GM23248 (cell line): Measurements from ENCODE around the gene RSPH3. TPM values are rescaled to one million over a fixed set of nuclear protein-coding genes. Genes with fewer than 3 reads are reported as not detected.
"Not testable (repeated sequence)": the region's sequence is repeated elsewhere in the genome, so short reads cannot be mapped to it uniquely, and the experiment has no call there.

ENCODE experiments used
- DNase-seq: peaks from one replicate; pipeline ENCODE4 v3.0.0-alpha.2; 2015
- H2AFZ ChIP-seq: fragments of 200-600 bp; sonication (generic); 2 replicates; pipeline ENCODE4 v1.6.1; 2016; ENCODE audit warnings: antibody characterized with exemption
- H3F3A ChIP-seq: fragments of 200-600 bp; sonication (generic); 2 replicates; pipeline ENCODE4 v1.6.1; 2016; ENCODE audit warnings: mild to moderate bottlenecking, antibody characterized with exemption, mixed run types; ENCODE audit not compliant: insufficient read depth
- H3K27ac ChIP-seq: fragments of 200-600 bp; sonication (generic); 2 replicates; pipeline ENCODE4 v1.5.1; 2016; ENCODE audit warnings: mild to moderate bottlenecking
- H3K27me3 ChIP-seq: fragments of 200-600 bp; sonication (generic); replicated peaks from 2 replicates; pipeline ENCODE4 v1.6.1; 2016; ENCODE audit warnings: mild to moderate bottlenecking; ENCODE audit not compliant: insufficient read depth
- H3K36me3 ChIP-seq: fragments of 200-600 bp; sonication (generic); 2 replicates; pipeline ENCODE4 v1.6.1; 2016; ENCODE audit warnings: low read depth, mild to moderate bottlenecking
- H3K4me1 ChIP-seq: fragments of 200-600 bp; sonication (generic); 2 replicates; pipeline ENCODE4 v1.6.1; 2016; ENCODE audit warnings: mild to moderate bottlenecking; ENCODE audit not compliant: insufficient read depth
- H3K4me2 ChIP-seq: fragments of 200-600 bp; sonication (generic); one replicate; pipeline ENCODE4 v1.6.1; 2016; ENCODE audit warnings: mild to moderate bottlenecking; ENCODE audit not compliant: unreplicated experiment
- H3K4me3 ChIP-seq: fragments of 200-600 bp; sonication (generic); 2 replicates; pipeline ENCODE4 v1.5.1; 2016; ENCODE audit warnings: mild to moderate bottlenecking
- H3K79me2 ChIP-seq: fragments of 200-600 bp; sonication (generic); 2 replicates; pipeline ENCODE4 v1.6.1; 2016; ENCODE audit warnings: mild to moderate bottlenecking; ENCODE audit not compliant: insufficient read depth
- H3K9ac ChIP-seq: fragments of 200-600 bp; sonication (generic); 2 replicates; pipeline ENCODE4 v1.6.1; 2016; ENCODE audit warnings: mild to moderate bottlenecking
- H3K9me2 ChIP-seq: fragments of 200-600 bp; sonication (generic); 2 replicates; pipeline ENCODE4 v1.6.1; 2016; ENCODE audit warnings: mixed run types, mild to moderate bottlenecking, moderate library complexity; ENCODE audit not compliant: insufficient read depth
- H3K9me3 ChIP-seq: fragments of 200-600 bp; sonication (generic); one replicate; pipeline ENCODE4 v1.6.1; 2017; ENCODE audit warnings: low read depth
- H4K20me1 ChIP-seq: fragments of 200-600 bp; sonication (generic); 2 replicates; pipeline ENCODE4 v1.6.0; 2016; ENCODE audit not compliant: insufficient read depth
- EZH2 ChIP-seq: fragments of 200-600 bp; sonication (generic); IDR thresholded peaks from 2 replicates; pipeline ENCODE4 v1.6.1; 2018; ENCODE audit warnings: antibody characterized with exemption, mild to moderate bottlenecking; ENCODE audit not compliant: insufficient read depth, poor library complexity, severe bottlenecking
- EZH2phosphoT487 ChIP-seq: fragments of 200-600 bp; sonication (generic); IDR thresholded peaks from 2 replicates; pipeline ENCODE4 v1.6.1; 2018; ENCODE audit warnings: antibody characterized with exemption, moderate library complexity, mild to moderate bottlenecking, low read depth; ENCODE audit not compliant: insufficient read depth
- WGBS, 2 experiments: methylation state at CpG; one replicate each; pipeline ENCODE4 v1.1.6; 2015 to 2017; ENCODE audit warnings: low lambda C conversion rate in 2 of 2, low coverage in 1 of 2; ENCODE audit errors: missing lambda C conversion rate in 2 of 2; 5-methylcytosine and 5-hydroxymethylcytosine counted together
- in situ Hi-C: fragments of 300-500 bp; cut with MboI; formaldehyde crosslinking; loops from 2 replicates; pipeline ENCODE4 v1.15.0; 2020
- polyA plus RNA-seq: library from polyadenylated mRNA; unstranded; fragments of >200 nt; fragmentation: Nextera tagmentation; extraction: Ambion mirVana; gene quantifications from 2 replicates; pipeline ENCODE4 v1.2.1, GENCODE V29; 2016
- total RNA-seq: library from RNA; depleted of rRNA; stranded (reverse); fragments of >200 nt; shearing (Covaris generic); gene quantifications from 2 replicates; pipeline ENCODE4 v1.2.3, GENCODE V29; 2014

RSPH3 gene
- total and polyA plus RNA-seq, 2 experiments from 2014 or later, result 7.2 to 15.1 TPM

DNA sequence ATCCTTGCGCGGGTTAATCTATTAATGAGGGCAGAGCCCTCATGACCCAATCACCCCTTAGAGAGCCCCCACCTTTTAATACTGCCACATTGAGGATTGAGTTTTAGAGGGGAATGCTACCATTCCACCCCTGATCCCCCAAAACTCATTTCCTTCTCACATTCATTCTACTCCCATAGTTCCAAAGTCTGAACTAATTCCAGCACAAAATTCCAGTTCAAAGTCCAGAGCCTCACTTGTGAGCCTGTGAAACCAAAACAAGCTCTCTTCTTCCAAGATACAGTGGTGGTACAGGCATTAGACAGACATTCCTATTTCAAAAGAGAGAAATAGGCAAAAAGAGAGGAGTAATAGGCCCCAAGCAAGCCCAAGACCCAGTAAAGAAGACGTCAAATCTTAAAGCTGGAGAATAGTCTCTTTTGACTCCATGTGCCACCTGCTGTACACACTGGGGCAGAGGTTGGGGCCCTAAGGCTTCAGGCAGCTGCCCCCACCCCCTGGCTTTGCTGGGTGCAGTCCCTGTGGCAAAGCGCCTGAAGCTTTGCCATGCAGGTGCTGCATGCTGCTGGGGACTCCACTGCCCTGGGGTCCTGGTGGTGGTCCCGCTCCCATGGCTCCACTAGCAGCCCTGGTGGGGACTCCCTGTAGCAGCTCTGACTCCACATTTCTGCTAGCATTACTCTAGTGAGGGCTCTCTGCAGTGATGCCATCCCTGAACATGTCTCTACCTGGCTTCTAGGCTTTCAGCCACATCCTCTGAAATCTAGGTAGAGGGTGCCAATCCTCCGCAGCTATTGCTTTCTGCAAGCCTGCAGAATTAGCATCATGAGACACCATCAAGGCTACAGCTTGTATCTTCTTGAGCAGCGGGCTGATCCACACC, 41.3 kb downstream of the RSPH3 start:
- Histone ChIP-seq H3K4me3 (no peak overlapping the region), H3K9me3 (no peaks in the 10 kb centered on the region), H3K27ac (no peak overlapping the region), H3K79me2 (no peaks in the 10 kb centered on the region), H4K20me1 (no peaks in the 10 kb centered on the region), H3K27me3 (no peaks in the 10 kb centered on the region), H3F3A (no peaks in the 10 kb centered on the region), H3K36me3 (no peaks in the 10 kb centered on the region), H3K9ac (no peak overlapping the region), H2AFZ (no peak overlapping the region), H3K9me2 (no peaks in the 10 kb centered on the region), H3K4me2 (no peak overlapping the region), H3K4me1 (no peaks in the 10 kb centered on the region)
- 80 to 81% methylated on average over 7 of the region's 7 CpGs for WGBS, 2 experiments
- in situ Hi-C loops, result loop anchor here (25.0 kb wide), 1 partner anchor 246 kb away; no protein-coding TSS in a partner anchor
- no peak for TF ChIP-seq EZH2phosphoT487
- TF ChIP-seq EZH2, result no peak
- no peak for DNase-seq

- Histone ChIP-seq H3K36me3 (no peaks in the 10 kb centered on the region), H3K4me3 (no peak overlapping the region), H4K20me1 (no peaks in the 10 kb centered on the region), H2AFZ (no peak overlapping the region; the same call in 1 of the 2 replicates), H3F3A (no peaks in the 10 kb centered on the region), H3K9me3 (no peaks in the 10 kb centered on the region), H3K27me3 (no peaks in the 10 kb centered on the region), H3K9ac (no peak overlapping the region), H3K4me1 (no peaks in the 10 kb centered on the region), H3K27ac (no peak overlapping the region), H3K4me2 (no peak overlapping the region), H3K79me2 (no peaks in the 10 kb centered on the region), H3K9me2 (no peaks in the 10 kb centered on the region)
- in situ Hi-C loops, result loop anchor here (25.0 kb wide), 1 partner anchor 243 kb away; no protein-coding TSS in a partner anchor
- DNase-seq, result no peak
- no peak for TF ChIP-seq EZH2
- no peak for TF ChIP-seq EZH2phosphoT487
- WGBS, 2 experiments, result 66 to 67% methylated on average over 3 of the region's 3 CpGs
These were observed 44.7 kb downstream of the RSPH3 start for GRCh38 chr6:158955255-158955654.

DNA sequence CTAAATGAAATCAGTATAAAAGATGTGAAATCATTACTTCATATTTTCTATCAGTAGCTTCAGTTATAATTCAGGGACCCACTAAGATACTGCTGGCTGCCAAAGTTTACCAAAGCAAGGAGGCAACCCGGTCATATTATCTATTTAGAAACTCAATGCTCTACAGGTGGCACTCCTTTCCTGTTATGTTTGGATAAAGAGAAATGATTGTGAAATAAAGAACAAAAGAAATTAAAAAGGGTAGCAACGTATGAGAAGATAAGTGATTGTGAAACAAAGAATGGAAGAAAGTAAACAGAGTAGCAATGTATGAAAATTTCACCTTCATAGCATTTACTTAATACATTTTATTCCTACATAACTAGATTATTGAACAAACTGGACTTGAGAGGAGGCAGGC, 45.2 kb downstream of the RSPH3 start:
- TF ChIP-seq EZH2 (no peak), EZH2phosphoT487 (no peak)
- no peaks in the 10 kb centered on the region for H3K36me3 ChIP-seq
- no peak overlapping the region for H3K27ac ChIP-seq
- no peak overlapping the region for H3K4me3 ChIP-seq
- no peaks in the 10 kb centered on the region for H3K27me3 ChIP-seq
- no peaks in the 10 kb centered on the region for H3K9me2 ChIP-seq
- DNase-seq, result no peak
- H3K4me1 ChIP-seq, result no peaks in the 10 kb centered on the region
- H3K9ac ChIP-seq, result no peak overlapping the region
- WGBS, 2 experiments, result 60 to 68% methylated on average over 2 of the region's 2 CpGs
- no peaks in the 10 kb centered on the region for H4K20me1 ChIP-seq
- H2AFZ ChIP-seq, result no peak overlapping the region; the same call in 1 of the 2 replicates
- H3K79me2 ChIP-seq, result no peaks in the 10 kb centered on the region
- in situ Hi-C loops, result loop anchor here (25.0 kb wide), 1 partner anchor 242 kb away; no protein-coding TSS in a partner anchor
- H3F3A ChIP-seq, result no peaks in the 10 kb centered on the region
- H3K9me3 ChIP-seq, result no peaks in the 10 kb centered on the region
- H3K4me2 ChIP-seq, result no peak overlapping the region

DNA sequence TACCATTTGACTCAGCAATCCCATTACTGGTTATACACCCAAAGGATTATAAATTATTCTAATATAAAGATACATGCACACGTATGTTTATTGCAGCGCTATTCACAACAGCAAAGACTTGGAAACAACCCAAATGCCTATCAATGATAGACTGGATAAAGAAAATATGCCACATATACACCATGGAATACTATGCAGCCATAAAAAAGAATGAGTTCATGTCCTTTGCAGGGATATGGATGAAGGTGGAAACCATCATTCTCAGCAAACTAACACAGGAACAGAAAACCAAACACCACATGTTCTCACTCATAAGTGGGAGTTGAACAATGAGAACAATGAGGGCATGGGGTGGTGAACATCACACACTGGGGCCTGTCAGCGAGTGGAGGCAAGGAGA, 48.0 kb downstream of the RSPH3 start:
- H3K4me3 ChIP-seq, H3K9ac ChIP-seq, H3K9me2 ChIP-seq, H3F3A ChIP-seq, H4K20me1 ChIP-seq, H3K79me2 ChIP-seq, H3K36me3 ChIP-seq, H3K9me3 ChIP-seq, H3K4me1 ChIP-seq, H3K27me3 ChIP-seq, H3K4me2 ChIP-seq, DNase-seq, H2AFZ ChIP-seq, H3K27ac ChIP-seq: not testable (repeated sequence)
- in situ Hi-C loops, result loop anchor here (25.0 kb wide), 1 partner anchor 240 kb away; no protein-coding TSS in a partner anchor
- WGBS, 2 experiments, result 48 to 58% methylated on average over 3 of the region's 3 CpGs

- not testable (repeated sequence) for H3K79me2 ChIP-seq, H3K9me3 ChIP-seq, H3K36me3 ChIP-seq, H2AFZ ChIP-seq, H3K27ac ChIP-seq, H3K27me3 ChIP-seq, H3K4me2 ChIP-seq, H3K9ac ChIP-seq, H3F3A ChIP-seq, H3K4me1 ChIP-seq, H3K4me3 ChIP-seq, DNase-seq, H3K9me2 ChIP-seq, H4K20me1 ChIP-seq
- in situ Hi-C loops, result loop anchor here (25.0 kb wide), 1 partner anchor 239 kb away; no protein-coding TSS in a partner anchor
- 77 to 84% methylated on average over 2 of the region's 2 CpGs for WGBS, 2 experiments
These were observed 48.4 kb downstream of the RSPH3 start for GRCh38 chr6:158951565-158951964.
